ENCODE results near the gene PYGO2. TPM values are rescaled to one million over a fixed set of nuclear protein-coding genes. Genes with fewer than 3 reads are reported as not detected.
"Not testable (repeated sequence)": the region's sequence is repeated elsewhere in the genome, so short reads cannot be mapped to it uniquely, and the experiment has no call there.

PYGO2 gene
- total RNA-seq, 1 experiment from 2014 or later: 33.2 TPM

GRCh38 chr1:154978360-154978759 lies 16.8 kb upstream of the PYGO2 start:
- no TSS peak for BruUV-seq (replicated peaks)
- no peak overlapping the region for H3K27ac ChIP-seq
- peaks cover 23% of the 10 kb centered on the region for H3K36me3 ChIP-seq (ENCODE audit: low read depth)
- POLR2A ChIA-PET (ENCODE audit: unreplicated experiment): no interaction called here
- peaks cover 47% of the 10 kb centered on the region for H3K79me2 ChIP-seq (ENCODE audit: low read depth)
- no peaks in the 10 kb centered on the region for H3K9me3 ChIP-seq (ENCODE audit: insufficient read depth, low read depth)
- no peaks in the 10 kb centered on the region for H3K9me2 ChIP-seq (ENCODE audit: insufficient read depth)
- H3K4me1 ChIP-seq (replicated peaks; ENCODE audit: insufficient read depth): peaks cover 18% of the 10 kb centered on the region
- peaks cover 6% of the 10 kb centered on the region; the same call in 1 of the 2 replicates for H4K20me1 ChIP-seq (ENCODE audit: insufficient read depth)
- H3K4me2 ChIP-seq: no peak overlapping the region
- H3K4me3 ChIP-seq: no peak overlapping the region
- intact Hi-C loops (cut with micrococcal nuclease; ENCODE audit: unreplicated experiment): no loop called here
- CTCF ChIA-PET: no interaction called here
- peaks cover 69% of the 10 kb centered on the region for H3F3A ChIP-seq (ENCODE audit: insufficient read depth, low read depth)
- no peaks in the 10 kb centered on the region for H3K27me3 ChIP-seq (ENCODE audit: insufficient read depth, low read depth)
- no peak for TF ChIP-seq EZH2 (IDR thresholded peaks at IDR 0.05; ENCODE audit: low read depth)
- TF ChIP-seq, protein P1, sequence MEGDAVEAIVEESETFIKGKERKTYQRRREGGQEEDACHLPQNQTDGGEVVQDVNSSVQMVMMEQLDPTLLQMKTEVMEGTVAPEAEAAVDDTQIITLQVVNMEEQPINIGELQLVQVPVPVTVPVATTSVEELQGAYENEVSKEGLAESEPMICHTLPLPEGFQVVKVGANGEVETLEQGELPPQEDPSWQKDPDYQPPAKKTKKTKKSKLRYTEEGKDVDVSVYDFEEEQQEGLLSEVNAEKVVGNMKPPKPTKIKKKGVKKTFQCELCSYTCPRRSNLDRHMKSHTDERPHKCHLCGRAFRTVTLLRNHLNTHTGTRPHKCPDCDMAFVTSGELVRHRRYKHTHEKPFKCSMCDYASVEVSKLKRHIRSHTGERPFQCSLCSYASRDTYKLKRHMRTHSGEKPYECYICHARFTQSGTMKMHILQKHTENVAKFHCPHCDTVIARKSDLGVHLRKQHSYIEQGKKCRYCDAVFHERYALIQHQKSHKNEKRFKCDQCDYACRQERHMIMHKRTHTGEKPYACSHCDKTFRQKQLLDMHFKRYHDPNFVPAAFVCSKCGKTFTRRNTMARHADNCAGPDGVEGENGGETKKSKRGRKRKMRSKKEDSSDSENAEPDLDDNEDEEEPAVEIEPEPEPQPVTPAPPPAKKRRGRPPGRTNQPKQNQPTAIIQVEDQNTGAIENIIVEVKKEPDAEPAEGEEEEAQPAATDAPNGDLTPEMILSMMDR (conservative IDR thresholded peaks at IDR 0.05): no peak
- H2AFZ ChIP-seq: no peak overlapping the region
- DNase-seq: no peak

DNA sequence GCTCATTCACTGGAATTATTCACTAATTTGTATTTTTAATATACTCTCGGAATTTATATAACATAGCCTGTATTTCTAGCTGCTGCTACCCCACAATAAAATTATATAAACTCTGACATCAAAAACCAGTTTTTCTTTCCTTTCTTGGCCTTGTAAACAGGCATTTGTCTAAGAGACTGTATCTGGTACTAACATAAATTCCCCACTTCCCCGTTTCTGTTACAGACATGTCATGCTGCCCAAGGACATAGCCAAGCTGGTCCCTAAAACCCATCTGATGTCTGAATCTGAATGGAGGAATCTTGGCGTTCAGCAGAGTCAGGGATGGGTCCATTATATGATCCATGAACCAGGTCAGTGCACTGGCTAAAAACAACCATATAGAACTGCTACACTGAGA lies 16.2 kb upstream of the PYGO2 start:
- Histone ChIP-seq H3K4me1 (replicated peaks; ENCODE audit: insufficient read depth) (peaks cover 22% of the 10 kb centered on the region), H3K79me2 (ENCODE audit: low read depth) (peaks cover 46% of the 10 kb centered on the region), H3K27ac (peak overlapping the region; percentile 8; the same call in 1 of the 2 replicates), H3K36me3 (ENCODE audit: low read depth) (peaks cover 23% of the 10 kb centered on the region), H3F3A (ENCODE audit: insufficient read depth, low read depth) (peaks cover 74% of the 10 kb centered on the region), H3K4me2 (peak overlapping the region; percentile 84; the same call in 1 of the 2 replicates)
- CTCF ChIA-PET; H2AFZ ChIP-seq; DNase-seq; H3K9me3 ChIP-seq (ENCODE audit: insufficient read depth, low read depth); intact Hi-C loops (cut with micrococcal nuclease; ENCODE audit: unreplicated experiment); BruUV-seq (replicated peaks); H4K20me1 ChIP-seq (ENCODE audit: insufficient read depth); H3K4me3 ChIP-seq; H3K9me2 ChIP-seq (ENCODE audit: insufficient read depth); H3K27me3 ChIP-seq (ENCODE audit: insufficient read depth, low read depth): not testable (repeated sequence)
- POLR2A ChIA-PET (ENCODE audit: unreplicated experiment): interaction anchor here (0.7 kb wide), 1 partner anchor 563 kb away, joined by 5 read pairs; no protein-coding TSS in a partner anchor

- Histone ChIP-seq H3K9me3 (ENCODE audit: insufficient read depth, low read depth) (no peaks in the 10 kb centered on the region), H3K4me3 (peak overlapping the region; percentile 87), H3K79me2 (ENCODE audit: low read depth) (peaks cover 64% of the 10 kb centered on the region), H2AFZ (peak overlapping the region; percentile 53), H3K27me3 (ENCODE audit: insufficient read depth, low read depth) (no peaks in the 10 kb centered on the region), H3K9me2 (ENCODE audit: insufficient read depth) (no peaks in the 10 kb centered on the region), H3K4me2 (peak overlapping the region; percentile 84), H3F3A (ENCODE audit: insufficient read depth, low read depth) (peaks cover 78% of the 10 kb centered on the region), H3K4me1 (replicated peaks; ENCODE audit: insufficient read depth) (peaks cover 36% of the 10 kb centered on the region), H4K20me1 (ENCODE audit: insufficient read depth) (peaks cover 6% of the 10 kb centered on the region; the same call in 1 of the 2 replicates), H3K27ac (peak overlapping the region; percentile 97), H3K36me3 (ENCODE audit: low read depth) (peaks cover 23% of the 10 kb centered on the region)
- ChIA-PET CTCF (no interaction called here), POLR2A (ENCODE audit: unreplicated experiment) (interaction anchor here (0.6 kb wide), 1 partner anchor 10 kb away, joined by 3 read pairs; no protein-coding TSS in a partner anchor)
- DNase-seq: peak; percentile 43 to 47
- no TSS peak for BruUV-seq (replicated peaks)
- intact Hi-C loops (cut with micrococcal nuclease; ENCODE audit: unreplicated experiment): no loop called here
- TF ChIP-seq, protein P1 (conservative IDR thresholded peaks at IDR 0.05): no peak
- no peak for TF ChIP-seq EZH2 (IDR thresholded peaks at IDR 0.05; ENCODE audit: low read depth)
Observed at GRCh38 chr1:154975409-154976059, 14.0 kb upstream of the PYGO2 start.

Measured in PC-9 (cell line).